Stromal cell of bone marrow (primary cell): ENCODE data around the gene TIMP2.

Source experiments
- DNase-seq: peaks from one replicate; pipeline ENCODE4 v3.0.0-alpha.2; 2012; ENCODE audit warnings: low read depth

TIMP2 gene

GRCh38 chr17:78812855-78813254, 112.3 kb downstream of the TIMP2 start:
- DNase-seq = no peak

- DNase-seq = no peak
Measured at GRCh38 chr17:78808163-78808562, 117.0 kb downstream of the TIMP2 start.

- DNase-seq = no peak
Measured at GRCh38 chr17:78806451-78806850, 118.7 kb downstream of the TIMP2 start.

GRCh38 chr17:78805301-78805700, 119.9 kb downstream of the TIMP2 start:
- no peak for DNase-seq

- no peak for DNase-seq
Measured at GRCh38 chr17:78804777-78805176, 120.4 kb downstream of the TIMP2 start.

- no peak for DNase-seq
Measured at GRCh38 chr17:78803186-78803845, 121.9 kb downstream of the TIMP2 start.
